GM12878 (cell line): ENCODE results near the gene CAMK2G. TPM values are rescaled to one million over a fixed set of nuclear protein-coding genes. Genes with fewer than 3 reads are reported as not detected.

Source experiments
- ATAC-seq: fragments of 200-7000 bp; cut with Tn5 transposase; 3 replicates; pipeline ENCODE4 v1.9.1; 2020; ENCODE audit warnings: mild to moderate bottlenecking, moderate library complexity
- BruUV-seq: library from RNA; stranded (reverse); fragments of 400-500 nt; replicated peaks from 2 replicates; lab custom pipeline; 2021; lab: Mats Ljungman, UMichigan
- CTCF ChIA-PET: fragments of 300-600 bp; sonication (Branson Sonifier 250); formaldehyde crosslinking; extraction: SDS; loops from one replicate; lab custom pipeline; 2021; ENCODE audit warnings: inconsistent platforms; lab: Yijun Ruan, JAX
- POLR2A ChIA-PET: fragments of 350-600 bp; formaldehyde crosslinking; extraction: SDS; loops from one replicate; lab custom pipeline; 2021; ENCODE audit warnings: inconsistent platforms; lab: Charles Lee
- RAD21 ChIA-PET: fragments of 300-600 bp; sonication (Branson Sonifier 250); formaldehyde crosslinking; loops from one replicate; lab custom pipeline; 2023; ENCODE audit warnings: antibody characterized with exemption; ENCODE audit not compliant: unreplicated experiment; lab: Charles Lee
- SMC1A ChIA-PET: fragments of 300-600 bp; sonication (Branson Sonifier 250); formaldehyde crosslinking; loops from one replicate; lab custom pipeline; 2023; ENCODE audit not compliant: unreplicated experiment, uncharacterized antibody; lab: Charles Lee
- DNase-seq: peaks from one replicate; pipeline ENCODE4 v3.0.0-alpha.2; 2011; ENCODE audit warnings: low read depth, low spot score
- FAIRE-seq: peaks from 3 replicates; lab custom pipeline; 2011; peaks lifted over from hg19 to GRCh38; lab: Jason Lieb, UNC
- H2AFZ ChIP-seq: 2 replicates; pipeline ENCODE4 v1.6.0; 2011; ENCODE audit warnings: low read depth, low read length, control low read depth; ENCODE audit not compliant: control insufficient read depth
- H3K27ac ChIP-seq: 2 replicates; pipeline ENCODE4 v1.5.1; 2011; ENCODE audit warnings: control low read depth; ENCODE audit not compliant: control insufficient read depth, insufficient read depth
- H3K27me3 ChIP-seq, 2 experiments: replicated peaks in 1 of 2; 2 replicates each; pipeline versions ENCODE4 v1.6.0 to v1.6.1; 2011; ENCODE audit warnings: low read length in 1 of 2; ENCODE audit not compliant: control insufficient read depth in 2 of 2, insufficient read depth in 2 of 2
- H3K36me3 ChIP-seq, 2 experiments: 2 replicates each; pipeline ENCODE4 v1.5.1; 2011; ENCODE audit warnings: low read length in 1 of 2; ENCODE audit not compliant: control insufficient read depth in 2 of 2, insufficient read depth in 2 of 2
- H3K4me1 ChIP-seq: 2 replicates; pipeline ENCODE4 v1.6.1; 2011; ENCODE audit warnings: mild to moderate bottlenecking, low read length, moderate library complexity, mixed read lengths; ENCODE audit not compliant: control insufficient read depth, insufficient read depth
- H3K4me2 ChIP-seq: 2 replicates; pipeline ENCODE4 v1.6.0; 2011; ENCODE audit warnings: control low read depth; ENCODE audit not compliant: control insufficient read depth, insufficient read depth
- H3K4me3 ChIP-seq: fragments of 200-600 bp; sonication (generic); 2 replicates; pipeline ENCODE4 v1.5.1; 2016
- H3K79me2 ChIP-seq: 2 replicates; pipeline ENCODE4 v1.6.0; 2011; ENCODE audit warnings: low read length; ENCODE audit not compliant: control insufficient read depth, insufficient read depth
- H3K9ac ChIP-seq: 2 replicates; pipeline ENCODE4 v1.8.0; 2011; ENCODE audit warnings: low read length, control low read depth, mixed read lengths; ENCODE audit not compliant: control insufficient read depth, insufficient read depth
- H3K9me3 ChIP-seq: replicated peaks from 3 replicates; pipeline ENCODE4 v1.5.1; 2011; ENCODE audit warnings: mild to moderate bottlenecking, low read length; ENCODE audit not compliant: control insufficient read depth, insufficient read depth
- H4K20me1 ChIP-seq: 2 replicates; pipeline ENCODE4 v1.6.0; 2011; ENCODE audit not compliant: control insufficient read depth, insufficient read depth
- ATF2 ChIP-seq: IDR thresholded peaks from 2 replicates; pipeline ENCODE4 v1.6.1; 2012; ENCODE audit warnings: low read length, inconsistent platforms
- CBX5 ChIP-seq: sonication (generic); IDR thresholded peaks from 2 replicates; pipeline ENCODE4 v1.6.1; 2016; ENCODE audit warnings: low read depth, moderate library complexity, mild to moderate bottlenecking, inconsistent platforms
- FOXK2 ChIP-seq: fragments of 450-650 bp; IDR thresholded peaks from 2 replicates; pipeline ENCODE4 v1.6.1; 2017; ENCODE audit warnings: mild to moderate bottlenecking, moderate library complexity
- HDAC6 ChIP-seq: fragments of 200-600 bp; sonication (generic); IDR thresholded peaks from one replicate; pipeline ENCODE4 v1.8.0; 2017; ENCODE audit warnings: antibody characterized with exemption; ENCODE audit not compliant: unreplicated experiment
- HDGF ChIP-seq: fragments of 450-650 bp; IDR thresholded peaks from 2 replicates; pipeline ENCODE4 v1.6.1; 2016; ENCODE audit warnings: antibody characterized with exemption
- MYC ChIP-seq: IDR thresholded peaks from 2 replicates; pipeline ENCODE4 v1.6.1; 2011; ENCODE audit warnings: mild to moderate bottlenecking, low read length, moderate library complexity, inconsistent platforms; ENCODE audit not compliant: insufficient read depth, insufficient replicate concordance, insufficient read length, severe bottlenecking
- NFYB ChIP-seq: IDR thresholded peaks from 2 replicates; pipeline ENCODE4 v1.6.1; 2011; ENCODE audit warnings: low read depth, mild to moderate bottlenecking, low read length, improper control_type of control experiment, moderate library complexity; ENCODE audit not compliant: insufficient read depth
- SMARCA5 ChIP-seq: fragments of 450-650 bp; IDR thresholded peaks from 2 replicates; pipeline ENCODE4 v1.6.1; 2017; ENCODE audit warnings: mild to moderate bottlenecking
- SUPT20H ChIP-seq: IDR thresholded peaks from 2 replicates; pipeline ENCODE4 v1.6.1; 2011; ENCODE audit warnings: low read depth, mild to moderate bottlenecking, low read length, moderate library complexity, borderline replicate concordance; ENCODE audit not compliant: control insufficient read depth
- TAF1 ChIP-seq: IDR thresholded peaks from 2 replicates; pipeline ENCODE4 v1.6.1; 2011; ENCODE audit warnings: mild to moderate bottlenecking, low read depth, low read length, borderline replicate concordance
- ZNF217 ChIP-seq: fragments of 450-650 bp; IDR thresholded peaks from 2 replicates; pipeline ENCODE4 v1.6.1; 2017; ENCODE audit warnings: antibody characterized with exemption, mild to moderate bottlenecking
- ZNF687 ChIP-seq: fragments of 450-650 bp; IDR thresholded peaks from 2 replicates; pipeline ENCODE4 v1.6.1; 2017; ENCODE audit warnings: mild to moderate bottlenecking, moderate library complexity
- WGBS: methylation state at CpG from one replicate; pipeline ENCODE4 v1.1.6; 2016; ENCODE audit warnings: low lambda C conversion rate; ENCODE audit not compliant: insufficient replicate concordance, insufficient coverage; ENCODE audit errors: missing lambda C conversion rate; 5-methylcytosine and 5-hydroxymethylcytosine counted together
- in situ Hi-C: fragments of 300-500 bp; cut with MboI; formaldehyde crosslinking; loops from 9 replicates; pipeline ENCODE4 v1.14.3; 2018; ENCODE audit warnings: mixed read lengths
- intact Hi-C: fragments of 100-400 bp; cut with micrococcal nuclease; formaldehyde crosslinking; loops from one replicate; pipeline ENCODE4 v1.14.2; 2022; ENCODE audit not compliant: unreplicated experiment
- polyA plus RNA-seq, 11 experiments: library from polyadenylated mRNA; depleted of rRNA in 4 of 11; unstranded in 6 of 11; stranded (reverse) in 5 of 11; fragments of >200 nt; fragmentation: Nextera tagmentation in 4 of 11; fragmentation: Illumina TruSeq in 1 of 11; extraction: Ambion mirVana in 4 of 11; extraction: Trizol in 1 of 11; gene quantifications; 1 replicate in 1 of 11; 2 replicates in 10 of 11; pipeline versions ENCODE4 v1.2.1 to v1.2.3, GENCODE V29; 2011 to 2016; ENCODE audit warnings: inconsistent platforms in 2 of 11, missing spikeins in 2 of 11, low read depth in 1 of 11
- total RNA-seq, 4 experiments: library from RNA; depleted of rRNA in 3 of 4; stranded (reverse); fragments of >200 nt in 3 of 4; fragmentation: Illumina TruSeq in 1 of 4; extraction: Trizol in 1 of 4; gene quantifications; 2 replicates each; pipeline versions ENCODE4 v1.2.1 to v1.2.3, GENCODE V29; 2013 to 2021

CAMK2G gene
- total and polyA plus RNA-seq, 10 of the 15 experiments (the other 5 are each of a cell fraction or from before 2014, with no cell fraction given): 5.5 to 24.3 (median 16.9) TPM

GRCh38 chr10:73873838-73874215 is 528 bp downstream of the CAMK2G start:
- no peak for ATAC-seq
- no peaks in the 10 kb centered on the region for H4K20me1 ChIP-seq
- POLR2A ChIA-PET: interaction anchor here (0.8 to 3.3 kb wide), 4 partner anchors 8 to 51 kb away, joined by 3 to 17 read pairs (median 4); no protein-coding TSS in a partner anchor
- no peak overlapping the region; the same call in 1 of the 2 replicates for H3K9ac ChIP-seq
- no peaks in the 10 kb centered on the region for H3K27me3 ChIP-seq
- no peak for DNase-seq
- CTCF ChIA-PET: interaction anchor here (0.7 to 10.9 kb wide), 4 partner anchors 14 to 156 kb away, joined by 3 to 440 read pairs (median 8); no protein-coding TSS in a partner anchor
- no TSS peak for BruUV-seq
- H3K4me3 ChIP-seq: peak overlapping the region; percentile 67; the same call in 1 of the 2 replicates
- intact Hi-C loops: no loop called here
- H3K27ac ChIP-seq: no peak overlapping the region
- TF ChIP-seq SMARCA5 (no peak), ZNF217 (no peak), FOXK2 (no peak), TAF1 (no peak), ATF2 (no peak), CBX5 (no peak), SUPT20H (no peak), HDAC6 (no peak), NFYB (no peak), ZNF687 (no peak), MYC (no peak), HDGF (no peak)
- no peak overlapping the region for H2AFZ ChIP-seq
- H3K36me3 ChIP-seq: no peaks in the 10 kb centered on the region
- in situ Hi-C loops: no loop called here
- RAD21 ChIA-PET: interaction anchor here (0.6 to 21.4 kb wide), 5 partner anchors 12 to 66 kb away, joined by 3 to 616 read pairs (median 149); no protein-coding TSS in a partner anchor
- peak overlapping the region; percentile 22; the same call in 1 of the 2 replicates for H3K4me2 ChIP-seq
- peaks cover 6% of the 10 kb centered on the region for H3K79me2 ChIP-seq
- peaks cover 13% of the 10 kb centered on the region for H3K4me1 ChIP-seq
- WGBS: 0% methylated on average over 3 of the region's 39 CpGs
- FAIRE-seq: no peak
- no peaks in the 10 kb centered on the region for H3K9me3 ChIP-seq
- SMC1A ChIA-PET: no interaction called here
